Measurements from ENCODE around the gene SLC9A6.

The SLC9A6 gene

DNA sequence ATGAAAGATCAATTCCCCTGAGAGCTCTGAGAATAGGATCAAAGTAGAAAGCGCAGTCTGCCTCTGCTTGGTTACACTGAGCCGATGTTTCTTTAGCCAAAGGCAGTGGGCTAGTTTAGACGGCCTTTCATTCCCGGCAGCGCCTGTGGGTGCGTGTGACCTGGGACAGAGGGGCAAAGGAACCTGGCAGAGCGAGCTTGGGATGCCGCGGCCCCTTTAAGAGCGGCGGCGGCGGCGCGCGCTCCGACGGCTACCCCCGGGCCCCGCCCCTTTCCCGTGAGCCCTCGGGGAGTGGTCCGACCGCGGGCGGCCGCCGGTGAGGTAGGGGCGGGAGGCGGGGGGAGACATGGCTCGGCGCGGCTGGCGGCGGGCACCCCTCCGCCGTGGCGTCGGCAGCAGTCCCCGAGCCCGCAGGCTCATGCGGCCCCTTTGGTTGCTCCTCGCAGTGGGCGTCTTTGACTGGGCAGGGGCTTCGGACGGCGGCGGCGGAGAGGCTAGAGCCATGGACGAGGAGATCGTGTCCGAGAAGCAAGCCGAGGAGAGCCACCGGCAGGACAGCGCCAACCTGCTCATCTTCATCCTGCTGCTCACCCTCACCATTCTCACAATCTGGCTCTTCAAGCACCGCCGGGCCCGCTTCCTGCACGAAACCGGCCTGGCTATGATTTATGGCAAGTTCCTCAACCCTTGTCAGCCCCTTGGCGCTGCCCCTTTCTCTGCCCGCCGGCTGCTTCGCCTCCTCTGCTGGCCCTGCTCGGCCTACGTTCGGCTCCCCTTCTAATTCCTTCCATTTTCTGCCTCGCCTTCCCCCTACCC lies at the start of gene SLC9A6:
Gene SLC9A6 (plus strand): TSS at position 279 of the 816 bp plus-strand sequence. CDS start 224 bp downstream, at position 503.
- peak; percentile 35 to 65 for DNase-seq

DNA sequence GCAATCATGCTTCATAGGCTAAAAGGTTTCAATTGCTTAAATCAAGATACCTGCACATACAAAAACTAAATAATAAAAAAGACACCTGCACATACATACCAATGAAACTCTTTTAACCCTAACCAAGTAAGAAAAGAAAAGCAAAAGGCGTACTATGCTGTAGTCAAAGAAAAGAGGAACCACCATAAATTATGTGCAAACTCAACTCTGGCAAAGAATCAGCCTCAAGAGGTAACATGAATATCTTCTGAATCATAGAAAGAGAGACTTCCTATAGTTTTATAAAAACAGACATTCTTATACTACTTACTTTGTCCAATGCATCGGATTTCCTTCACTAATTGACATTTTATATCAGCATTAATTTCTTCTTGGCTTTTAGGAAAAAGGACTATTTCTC lies 40.7 kb upstream of the SLC9A6 start:
- DNase-seq = no peak

- DNase-seq = no peak
Observed at GRCh38 chrX:135951291-135951690, 33.9 kb upstream of the SLC9A6 start.

DNA sequence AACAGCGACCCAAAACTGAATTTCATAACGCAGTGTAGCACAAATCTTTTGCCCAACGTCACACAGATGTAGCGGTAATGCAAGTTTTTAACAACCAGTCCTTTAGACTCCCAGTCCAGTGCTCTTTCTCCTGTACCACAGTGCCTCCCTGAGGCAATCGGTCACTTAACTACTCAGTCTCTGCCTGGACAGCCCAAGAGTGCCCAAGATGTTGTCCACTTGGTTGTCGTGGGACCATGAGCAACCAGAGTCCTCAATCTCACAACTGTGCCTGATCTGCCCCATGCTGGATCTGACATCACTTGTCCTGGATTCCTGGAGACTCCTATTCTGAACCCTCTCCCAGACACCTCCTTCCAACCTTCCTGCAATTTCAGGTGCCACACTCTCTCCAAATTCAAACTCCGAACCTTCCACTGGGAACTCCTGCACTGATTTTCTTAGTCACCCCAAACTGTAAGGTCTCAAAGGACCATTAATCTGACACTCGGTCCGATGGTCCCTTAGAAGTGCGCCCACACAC lies 12.1 kb upstream of the SLC9A6 start:
- no peak for DNase-seq

GRCh38 chrX:135973548-135974278 lies 11.5 kb upstream of the SLC9A6 start, which contains the start of gene MMGT1:
MMGT1 (minus strand) TSS chrX:135973988; CDS start chrX:135973675, 313 bp downstream.
- peak; percentile 82 to 86 for DNase-seq

GRCh38 chrX:135974279-135974856 lies 10.9 kb upstream of the SLC9A6 start:
- DNase-seq = peak; percentile 59 to 86

DNA sequence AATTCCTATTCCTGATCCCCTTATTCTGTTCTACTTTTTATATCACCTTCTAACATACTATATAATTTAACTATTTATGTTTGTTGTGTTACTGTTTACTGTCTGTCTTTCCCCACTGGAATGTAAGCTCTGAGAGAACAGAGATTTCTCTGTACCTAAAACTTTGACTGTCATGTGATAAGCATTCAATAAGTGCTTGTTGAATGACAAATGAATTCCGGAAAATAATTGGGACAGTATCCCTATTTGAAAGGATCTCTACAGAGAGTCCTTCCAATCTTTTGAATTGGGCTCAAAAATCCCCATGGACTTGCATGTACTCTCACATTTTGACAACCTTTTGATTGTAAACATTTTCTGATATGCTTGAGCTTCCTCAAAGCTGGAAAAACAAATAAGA lies 9.8 kb upstream of the SLC9A6 start:
- DNase-seq = no peak

- no peak for DNase-seq
Observed at GRCh38 chrX:135977611-135978010, 7.6 kb upstream of the SLC9A6 start.

DNA sequence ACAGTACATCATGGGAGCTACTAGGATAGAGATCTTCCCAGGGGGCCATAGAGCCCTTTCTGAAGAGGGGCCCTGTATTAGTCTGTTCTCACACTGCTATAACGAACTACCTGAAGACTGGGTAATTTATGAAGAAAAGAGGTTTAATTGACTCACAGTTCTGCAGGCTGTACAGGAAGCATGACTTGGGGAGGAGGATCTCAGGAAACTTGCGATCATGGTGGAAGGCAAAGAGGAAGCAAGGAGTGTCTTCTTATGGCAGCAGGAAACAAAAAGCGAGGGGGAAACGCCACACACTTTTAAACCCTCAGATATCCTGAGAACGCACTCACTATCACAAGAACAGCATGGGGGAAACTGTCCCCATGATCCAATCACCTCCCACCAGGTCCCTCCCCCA lies 4.2 kb upstream of the SLC9A6 start:
- DNase-seq = no peak

DNA sequence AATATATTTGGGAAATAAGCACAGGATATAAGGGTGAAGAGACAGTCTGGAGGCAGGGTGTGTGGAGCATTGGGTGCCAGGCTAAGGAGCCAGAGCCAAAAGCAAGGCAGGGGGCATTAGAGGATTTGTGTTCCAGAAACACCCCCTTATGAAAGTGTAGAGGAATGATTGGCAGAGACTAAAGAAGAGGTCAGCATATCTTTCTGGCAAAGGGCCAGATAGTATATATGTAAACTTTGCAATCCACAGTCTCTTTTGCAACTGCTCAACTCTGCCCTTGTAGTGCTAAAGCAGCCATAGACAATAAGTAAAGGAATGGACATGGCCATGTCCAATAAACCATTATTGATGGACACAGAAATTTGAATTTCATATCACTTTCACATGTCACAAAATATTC lies 3.6 kb upstream of the SLC9A6 start:
- DNase-seq = no peak

DNA sequence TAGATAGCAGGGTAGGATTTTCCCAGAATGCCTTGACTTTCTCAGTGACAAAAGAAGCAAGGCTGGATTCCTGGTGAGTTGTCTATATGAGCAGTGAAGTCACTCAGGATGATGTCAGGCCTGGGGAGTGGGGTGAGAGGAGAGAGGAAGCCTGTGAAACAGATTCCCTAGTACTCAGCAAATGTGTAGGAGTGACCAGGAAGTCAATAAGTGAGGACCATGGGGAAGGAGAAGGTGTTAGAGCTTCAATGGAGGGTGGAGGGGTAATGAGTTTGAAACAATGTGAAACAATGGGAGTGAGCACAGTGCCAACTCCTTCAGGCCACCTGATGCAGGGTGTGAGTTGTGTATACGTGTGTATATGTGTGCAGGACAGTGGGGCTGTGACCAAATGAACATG lies 2.4 kb upstream of the SLC9A6 start:
- no peak for DNase-seq

- DNase-seq = no peak
Observed at GRCh38 chrX:135984256-135984655, 979 bp upstream of the SLC9A6 start.

GRCh38 chrX:135984791-135985156 lies 461 bp upstream of the SLC9A6 start:
- DNase-seq = no peak

DNA sequence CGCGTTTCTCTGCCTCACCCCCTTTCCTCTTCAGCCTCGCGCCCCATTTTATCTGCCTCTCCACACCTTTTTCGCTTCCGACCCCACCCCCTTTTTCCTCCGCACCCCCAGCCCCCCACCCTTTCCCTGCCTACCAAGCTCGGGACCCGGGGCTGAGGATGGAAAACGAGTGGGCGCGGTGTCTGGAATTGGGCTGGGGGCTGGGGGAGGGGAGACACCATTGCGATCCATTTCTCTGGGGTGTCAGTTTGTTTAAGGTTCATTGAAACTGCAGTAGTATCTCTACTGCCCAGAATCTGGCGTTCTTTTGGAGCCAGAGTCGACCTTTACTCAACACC lies 707 bp downstream of the SLC9A6 start:
- DNase-seq = no peak

DNA sequence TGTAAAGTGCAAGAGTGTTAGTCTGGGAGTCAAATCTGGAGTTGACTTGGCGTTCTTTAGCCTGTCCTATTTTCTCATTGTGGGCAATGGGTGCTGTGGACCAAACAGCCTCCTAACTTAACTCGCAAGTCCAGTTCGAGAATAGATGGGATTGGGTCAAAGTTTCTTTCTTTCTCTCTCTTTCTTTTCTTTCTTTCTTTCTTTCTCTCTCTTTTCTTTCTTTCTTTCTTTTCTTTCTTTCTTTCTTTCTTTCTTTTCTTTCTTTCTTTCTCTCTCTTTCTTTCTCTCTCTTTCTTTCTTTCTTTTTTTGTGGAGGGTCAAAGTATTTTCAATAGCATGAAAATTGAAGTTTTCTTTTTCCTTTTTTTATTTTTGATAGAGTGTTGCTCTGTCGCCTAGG lies 3.0 kb downstream of the SLC9A6 start:
- no peak for DNase-seq

DNA sequence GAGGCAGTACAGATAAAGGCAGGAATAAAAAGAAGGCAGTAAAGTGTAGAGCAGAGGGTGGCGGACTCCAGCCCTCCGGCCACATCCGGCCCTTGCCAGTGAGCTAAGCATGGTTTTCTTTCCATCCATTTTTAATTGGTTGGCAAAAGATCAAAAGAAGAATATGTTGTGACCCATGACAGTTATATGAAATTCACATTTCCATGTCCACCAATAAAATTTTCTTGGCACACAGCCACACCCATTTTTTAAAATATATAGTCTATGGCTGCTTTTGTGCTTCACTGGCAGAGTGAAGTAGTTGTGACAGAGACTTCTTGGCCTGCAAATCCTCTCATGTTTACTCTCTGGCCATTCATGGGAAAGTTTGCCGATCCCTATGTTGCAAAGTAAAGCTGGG lies 29.8 kb downstream of the SLC9A6 start:
- no peak for DNase-seq

- no peak for DNase-seq
Observed at GRCh38 chrX:136016881-136017280, 31.6 kb downstream of the SLC9A6 start.

- no peak for DNase-seq
Observed at GRCh38 chrX:136019226-136019625, 34.0 kb downstream of the SLC9A6 start.

- no peak for DNase-seq
Observed at GRCh38 chrX:136021160-136021559, 35.9 kb downstream of the SLC9A6 start.

- no peak for DNase-seq
Observed at GRCh38 chrX:136021903-136022302, 36.7 kb downstream of the SLC9A6 start.

- no peak for DNase-seq
Observed at GRCh38 chrX:136025091-136025490, 39.9 kb downstream of the SLC9A6 start.

- peak in 1 of 2 donors; percentile 15 for DNase-seq
Observed at GRCh38 chrX:136028383-136028984, 43.2 kb downstream of the SLC9A6 start.

- DNase-seq = no peak
Observed at GRCh38 chrX:136029766-136030165, 44.5 kb downstream of the SLC9A6 start.
